Measurements from ENCODE around the gene NOTCH1.

Gene NOTCH1

DNA sequence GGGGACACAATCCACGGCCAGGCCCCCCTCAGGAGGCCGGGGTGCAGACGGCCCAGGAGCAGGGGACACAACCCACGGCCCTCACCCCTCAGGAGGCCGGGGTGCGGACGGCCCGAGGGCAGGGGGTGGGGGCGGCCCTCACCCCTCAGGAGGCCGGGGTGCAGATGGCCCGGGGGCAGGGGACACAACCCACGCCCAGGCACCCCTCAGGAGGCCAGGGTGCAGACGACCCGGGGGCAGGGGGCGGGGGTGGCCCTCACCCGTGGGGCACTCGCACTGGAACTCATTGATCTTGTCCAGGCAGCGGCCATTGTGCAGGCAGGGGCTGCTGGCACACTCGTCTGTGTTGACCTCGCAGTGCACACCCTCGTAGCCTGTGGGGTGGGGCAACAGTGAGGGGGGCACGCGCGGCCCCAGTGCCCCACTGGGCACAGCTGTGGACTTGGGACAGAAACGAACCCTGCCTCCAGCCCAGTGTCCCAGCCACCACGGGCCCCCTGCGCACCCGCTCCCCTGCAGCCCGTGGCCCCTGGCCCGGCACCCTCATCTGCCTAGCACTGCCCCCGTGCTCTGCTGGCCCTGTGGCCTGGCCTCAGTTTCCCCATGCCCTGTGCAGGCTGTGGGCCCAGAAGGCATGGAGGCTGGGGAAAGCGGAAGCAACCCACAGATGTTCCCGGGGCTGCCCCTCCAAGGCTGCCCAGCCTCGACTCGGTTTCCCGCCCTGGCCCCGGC is 28.7 kb downstream of the NOTCH1 start:
- DNase-seq (ENCODE audit: low spot score), result no peak

DNA sequence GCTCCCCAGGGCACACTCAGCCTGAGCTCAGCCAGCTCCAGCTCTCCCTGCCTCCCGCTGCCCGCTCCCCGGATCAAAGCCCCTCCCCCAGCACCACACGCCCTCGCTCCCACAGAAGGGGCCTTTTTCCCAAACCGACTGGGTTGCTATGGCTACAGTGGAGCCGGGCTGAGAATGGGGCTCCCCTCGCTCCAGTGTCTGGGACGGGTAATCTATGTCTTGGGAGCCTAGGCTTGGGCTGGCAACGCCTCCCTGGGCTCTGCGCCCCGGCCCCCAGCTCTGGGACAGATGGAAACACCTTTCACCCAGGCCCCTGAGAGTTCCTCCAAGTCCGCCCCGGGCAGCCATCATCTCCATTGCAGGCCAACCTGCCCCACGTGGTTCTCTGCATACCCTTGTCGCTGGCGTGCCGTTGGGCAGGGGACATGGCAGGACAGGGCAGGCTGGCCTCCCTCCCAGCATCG is 29.6 kb downstream of the NOTCH1 start:
- DNase-seq (ENCODE audit: low spot score), result no peak

DNA sequence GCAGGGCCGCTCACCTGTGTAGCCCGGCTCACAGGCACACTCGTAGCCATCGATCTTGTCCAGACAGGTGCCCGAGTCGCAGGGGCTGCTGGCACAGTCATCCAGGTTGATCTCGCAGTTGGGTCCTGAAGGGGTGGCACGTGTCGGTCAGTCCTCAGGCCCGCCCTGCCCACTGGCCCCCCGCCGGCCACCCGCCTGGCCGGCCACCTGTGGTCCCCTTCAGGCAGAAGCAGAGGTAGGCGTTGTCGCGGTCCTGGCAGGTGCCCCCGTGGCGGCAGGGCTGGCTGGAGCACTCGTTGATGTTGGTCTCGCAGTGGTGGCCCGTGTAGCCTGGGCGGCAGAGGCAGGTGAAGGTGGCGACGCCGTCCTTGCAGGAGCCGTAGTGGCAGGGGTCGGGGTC is 30.6 kb downstream of the NOTCH1 start:
- DNase-seq (ENCODE audit: low spot score), result no peak

DNA sequence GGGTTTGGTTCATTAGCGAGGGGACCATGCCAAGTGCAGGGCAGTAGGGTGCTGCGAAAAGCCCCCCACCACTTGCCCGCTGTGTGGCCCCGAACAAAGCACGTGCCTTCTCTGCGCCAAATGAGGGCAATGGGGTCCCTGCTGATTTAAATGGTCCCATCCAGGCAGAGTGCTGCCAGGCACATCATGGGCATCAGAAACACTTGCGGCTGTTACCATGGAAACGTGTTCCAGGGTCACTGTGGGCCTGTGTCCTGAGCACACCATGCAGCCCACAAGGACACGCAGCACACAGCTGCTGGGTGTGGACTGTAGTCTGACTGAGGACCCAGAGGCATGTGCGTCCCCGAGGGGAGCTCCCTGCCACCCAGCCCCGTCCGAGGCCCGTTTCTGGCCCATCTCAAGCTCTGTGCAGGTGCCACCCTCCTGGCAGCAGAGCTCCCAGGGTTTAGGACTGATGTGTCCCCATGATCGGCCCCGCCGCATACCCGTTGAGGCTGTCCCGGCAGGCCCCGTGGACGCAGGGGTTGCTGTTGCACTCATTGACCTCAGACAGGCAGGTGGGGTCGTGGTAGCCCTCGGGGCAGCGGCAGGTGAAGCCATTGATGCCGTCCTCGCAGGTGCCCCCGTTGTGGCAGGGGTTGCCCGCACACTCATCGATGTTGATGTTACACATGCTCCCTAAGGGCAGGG is 31.7 kb downstream of the NOTCH1 start:
- no peak for DNase-seq (ENCODE audit: low spot score)

DNA sequence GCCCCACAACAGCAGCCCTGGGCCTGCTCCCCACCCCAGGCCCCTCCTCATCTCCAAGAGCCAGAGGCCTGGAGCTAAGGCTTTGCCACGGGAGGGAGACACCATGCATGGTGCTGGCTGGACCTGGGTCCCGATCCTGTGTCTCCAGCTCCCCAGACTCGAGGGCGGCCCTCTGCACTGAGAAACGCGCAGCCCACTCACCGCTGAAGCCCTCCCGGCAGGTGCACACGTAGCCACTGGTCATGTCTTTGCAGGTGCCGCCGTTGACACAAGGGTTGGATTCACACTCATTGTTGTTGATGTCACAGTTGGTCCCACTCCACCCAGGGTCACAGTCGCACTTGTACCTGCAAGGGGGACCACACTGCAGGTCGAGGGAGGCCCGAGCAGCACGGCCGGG is 32.7 kb downstream of the NOTCH1 start:
- DNase-seq (ENCODE audit: low spot score), result no peak

DNA sequence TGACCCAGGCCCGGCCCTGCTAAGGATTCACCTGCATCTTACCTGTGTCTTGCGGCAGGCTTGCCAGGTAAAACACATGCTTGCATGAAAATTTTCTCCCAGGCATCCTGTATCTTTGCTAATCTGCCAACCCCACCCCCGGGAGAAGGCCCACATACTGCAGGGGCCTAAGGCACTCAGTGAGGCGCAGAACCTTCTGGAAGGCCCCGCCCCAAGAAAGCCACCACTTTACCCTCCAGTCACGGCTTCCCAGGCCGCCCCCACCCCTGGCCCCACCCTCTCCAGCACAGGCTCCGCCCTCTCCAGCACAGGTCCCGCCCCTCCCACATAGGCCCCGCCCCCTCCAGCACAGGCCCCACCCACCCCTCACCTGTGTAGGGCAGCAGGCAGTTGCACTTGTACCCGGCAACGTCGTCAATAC is 33.2 kb downstream of the NOTCH1 start:
- no peak for DNase-seq (ENCODE audit: low spot score)

DNA sequence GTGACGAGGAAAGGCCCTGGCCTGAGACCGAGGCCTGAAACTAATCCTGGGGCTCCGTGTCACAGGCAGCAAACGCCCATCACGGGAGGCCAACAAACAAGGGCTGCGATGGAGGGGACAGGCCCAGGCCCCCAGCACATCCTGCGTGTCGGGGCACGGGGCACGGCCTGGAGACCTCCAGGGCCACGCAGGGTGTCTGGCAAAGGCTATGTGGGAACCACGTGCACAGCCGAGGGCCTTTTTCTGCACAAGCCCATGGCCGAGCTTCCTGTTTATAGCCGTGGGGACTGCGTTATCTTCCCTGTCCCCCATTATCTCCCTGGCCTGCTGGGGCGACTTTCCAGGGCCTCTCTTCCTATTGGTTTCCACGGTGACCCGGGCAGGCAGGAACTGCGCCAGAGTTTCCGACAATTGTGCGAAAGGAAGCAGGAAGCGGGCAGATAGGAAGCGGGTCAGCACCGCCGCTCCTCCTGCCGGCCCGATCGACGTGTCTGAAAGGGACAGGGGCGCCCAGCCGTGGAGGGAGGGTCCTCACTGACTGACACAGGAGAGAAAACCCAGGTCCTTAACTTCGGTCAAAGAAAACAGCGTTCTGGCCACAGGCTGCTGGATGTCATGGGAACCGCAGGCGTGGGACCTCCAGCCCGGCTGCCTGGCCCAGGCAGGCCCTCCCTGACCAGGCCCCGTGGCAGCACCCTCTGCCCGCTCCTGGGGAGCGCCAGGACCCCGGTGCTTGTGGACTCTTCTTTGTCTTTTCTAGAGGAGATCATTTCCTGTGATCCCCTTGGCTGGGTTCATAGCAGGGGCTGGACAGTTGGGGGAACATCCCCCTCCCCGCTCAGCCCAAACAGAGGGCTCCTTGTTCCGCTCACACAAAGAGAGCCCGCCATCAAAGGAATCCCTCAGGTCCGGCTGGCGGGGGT is 33.9 kb downstream of the NOTCH1 start:
- DNase-seq (ENCODE audit: low spot score), result no peak

DNA sequence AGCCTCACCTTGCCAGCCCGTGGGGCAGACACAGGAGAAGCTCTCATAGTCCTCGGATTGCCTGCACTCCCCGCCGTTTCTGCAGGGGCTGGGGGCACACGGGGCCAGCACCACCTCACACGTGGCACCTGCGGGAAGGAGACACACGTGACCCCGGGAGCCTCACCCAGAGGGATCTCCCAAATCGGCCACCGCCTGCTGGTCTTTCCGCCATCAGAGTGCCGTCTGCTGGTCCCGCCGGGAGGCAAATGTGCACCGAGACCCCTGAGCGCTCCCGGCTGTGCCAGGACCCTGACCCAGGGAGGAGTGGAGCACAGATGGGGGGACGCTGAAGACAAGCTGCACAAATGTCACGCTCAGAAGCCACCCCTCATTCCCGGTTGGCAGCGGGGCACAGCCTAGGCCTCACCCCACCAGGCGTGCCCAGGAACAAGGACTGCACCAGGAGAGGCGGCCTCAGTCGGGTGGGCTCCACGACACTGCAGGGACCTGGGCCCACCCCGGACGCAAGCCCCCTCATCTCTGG is 34.6 kb downstream of the NOTCH1 start:
- DNase-seq (ENCODE audit: low spot score), result no peak

DNA sequence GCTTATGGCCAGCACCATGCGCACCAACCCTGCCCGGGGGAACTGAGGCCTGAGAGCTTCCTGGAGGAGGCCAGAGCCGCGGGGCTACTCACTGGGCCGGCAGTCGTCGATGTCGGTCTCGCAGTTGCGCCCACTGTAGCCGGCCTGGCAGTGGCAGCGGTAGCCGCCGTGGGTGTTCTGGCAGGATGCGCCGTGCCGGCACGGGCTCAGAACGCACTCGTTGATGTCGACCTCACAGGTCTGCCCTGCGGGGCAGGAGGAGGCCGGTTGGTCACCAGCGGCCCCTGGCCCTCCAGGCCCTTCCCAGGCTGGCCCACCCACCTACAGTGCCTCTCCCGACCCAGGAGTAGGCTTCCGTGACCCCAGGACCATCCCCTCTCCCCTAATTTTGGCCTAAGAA is 35.3 kb downstream of the NOTCH1 start:
- DNase-seq (ENCODE audit: low spot score), result no peak

DNA sequence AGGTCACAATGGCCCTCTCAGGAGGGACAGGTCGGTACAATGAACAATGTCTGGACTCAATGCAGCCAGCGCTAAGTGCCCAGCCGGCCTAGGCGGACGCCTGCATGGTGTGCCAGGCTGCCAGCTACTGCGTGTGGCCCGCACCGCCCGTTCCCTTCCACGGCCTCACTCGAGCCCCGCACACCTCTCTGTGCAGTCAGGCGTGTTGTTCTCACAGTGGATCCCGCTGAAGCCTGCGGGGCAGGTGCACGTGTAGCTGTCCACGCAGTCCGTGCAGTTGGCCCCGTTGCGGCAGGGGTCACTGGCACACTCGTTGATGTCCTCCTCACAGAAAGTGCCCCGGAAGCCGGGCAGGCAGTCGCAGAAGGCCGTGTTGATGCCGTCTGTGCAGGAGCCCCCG is 36.3 kb downstream of the NOTCH1 start:
- no peak for DNase-seq (ENCODE audit: low spot score)

DNA sequence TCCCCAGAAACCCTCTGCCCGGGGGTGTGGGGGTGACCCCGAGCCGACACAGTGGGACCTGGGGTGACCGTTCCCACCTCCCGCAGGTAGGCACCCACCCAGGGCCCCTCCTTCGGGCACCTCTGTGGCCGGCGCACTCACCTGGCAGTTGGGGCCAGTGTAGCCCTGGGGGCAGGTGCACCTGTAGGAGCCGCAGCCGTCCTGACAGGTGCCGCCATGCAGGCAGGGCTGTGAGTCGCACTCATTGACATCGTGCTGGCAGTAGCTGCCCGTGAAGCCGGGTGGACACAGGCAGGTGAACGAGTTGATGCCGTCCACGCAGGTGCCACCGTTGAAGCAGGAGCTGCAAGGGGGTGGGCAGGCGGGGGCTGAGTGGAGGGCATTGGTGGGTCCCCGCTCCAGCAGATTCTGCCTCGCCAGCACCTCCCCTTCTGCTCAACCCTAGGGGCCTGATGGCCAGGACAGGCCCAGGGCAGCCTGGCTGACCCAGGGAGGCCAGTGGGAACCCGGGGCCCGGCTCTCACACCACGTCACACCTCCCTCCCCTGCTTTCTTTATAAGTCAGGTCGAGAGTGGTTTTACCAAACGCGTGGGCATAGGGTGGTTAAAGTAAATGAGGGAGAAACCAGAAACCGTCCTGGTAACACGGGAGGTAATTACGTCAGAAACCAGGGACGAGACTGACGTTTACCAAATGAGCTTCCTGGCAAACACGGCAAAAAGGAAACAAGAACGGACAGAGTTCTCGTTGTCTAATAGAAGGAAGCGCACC is 36.9 kb downstream of the NOTCH1 start:
- no peak for DNase-seq (ENCODE audit: low spot score)

DNA sequence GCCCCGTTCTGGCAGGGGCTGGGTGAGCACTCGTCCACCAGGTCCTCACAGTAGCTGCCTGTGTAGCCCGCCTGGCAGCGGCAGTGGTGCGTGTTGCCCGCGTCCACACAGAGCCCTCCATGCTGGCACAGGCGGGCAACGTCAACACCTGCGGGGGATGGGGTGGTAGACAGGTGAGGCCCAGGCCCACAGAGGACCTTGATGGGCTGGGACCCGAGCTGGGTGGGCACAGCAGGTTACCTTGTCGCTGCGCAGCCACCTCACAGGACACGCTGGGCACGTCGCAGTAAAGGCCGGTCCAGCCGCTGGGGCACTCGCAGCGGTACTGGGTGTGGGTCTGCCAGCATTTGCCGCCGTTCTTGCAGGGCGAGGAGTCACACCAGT is 37.9 kb downstream of the NOTCH1 start:
- DNase-seq (ENCODE audit: low spot score), result no peak

DNA sequence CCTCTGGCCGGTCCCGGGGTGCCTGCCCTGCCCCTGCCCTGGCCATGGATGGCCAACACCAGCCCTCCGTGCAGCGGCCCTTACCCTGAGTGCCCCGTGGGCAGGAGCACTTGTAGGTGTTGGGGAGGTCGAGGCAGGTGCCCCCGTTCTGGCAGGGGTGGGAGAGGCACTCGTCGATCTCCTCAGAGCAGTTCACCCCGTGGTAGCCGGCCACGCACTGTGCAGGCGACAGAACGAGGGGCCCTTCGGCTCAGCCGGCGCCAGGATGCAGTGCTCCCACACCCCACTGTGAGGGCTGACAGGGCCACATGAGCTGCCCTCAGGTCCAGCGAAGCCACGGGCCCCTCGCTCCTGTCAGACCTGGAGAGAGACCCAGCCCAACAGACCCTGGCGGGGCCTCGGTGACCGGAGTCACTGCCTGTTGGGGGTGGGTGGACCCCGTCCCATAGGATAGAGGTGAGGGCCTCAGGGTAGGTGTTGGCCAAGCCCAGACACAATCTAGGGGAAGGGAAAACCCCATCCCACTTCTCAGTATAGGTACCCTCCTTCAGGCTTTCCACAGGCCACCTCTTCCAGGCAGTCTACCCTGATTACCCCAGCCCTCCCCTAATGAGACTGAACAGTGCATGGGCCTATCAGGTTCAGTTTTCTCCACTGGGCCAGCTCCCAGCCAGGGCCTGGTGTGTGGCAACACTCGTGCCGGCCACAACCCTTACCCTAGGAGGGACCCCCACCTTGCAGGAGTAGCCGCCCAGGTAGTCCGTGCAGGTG is 38.4 kb downstream of the NOTCH1 start:
- no peak for DNase-seq (ENCODE audit: low spot score)

DNA sequence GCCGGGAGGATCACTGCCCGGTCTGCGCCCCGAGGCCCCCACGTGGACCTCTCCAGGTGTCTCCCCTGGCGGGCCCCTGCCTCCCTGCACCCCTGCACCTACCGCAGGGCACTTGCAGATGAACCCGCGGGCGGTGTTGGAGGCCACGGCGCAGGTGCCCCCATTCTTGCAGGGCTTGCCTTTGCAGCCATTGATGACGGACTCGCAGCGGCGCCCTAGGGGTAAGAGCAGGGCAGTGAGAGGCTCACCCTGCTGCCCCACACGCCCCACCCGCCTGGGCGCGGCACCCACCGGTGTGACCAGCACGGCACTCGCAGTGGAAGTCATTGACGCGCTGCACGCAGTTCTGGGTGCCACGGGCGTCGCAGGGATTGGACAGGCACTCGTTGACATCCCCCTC is 39.4 kb downstream of the NOTCH1 start:
- no peak for DNase-seq (ENCODE audit: low spot score)

DNA sequence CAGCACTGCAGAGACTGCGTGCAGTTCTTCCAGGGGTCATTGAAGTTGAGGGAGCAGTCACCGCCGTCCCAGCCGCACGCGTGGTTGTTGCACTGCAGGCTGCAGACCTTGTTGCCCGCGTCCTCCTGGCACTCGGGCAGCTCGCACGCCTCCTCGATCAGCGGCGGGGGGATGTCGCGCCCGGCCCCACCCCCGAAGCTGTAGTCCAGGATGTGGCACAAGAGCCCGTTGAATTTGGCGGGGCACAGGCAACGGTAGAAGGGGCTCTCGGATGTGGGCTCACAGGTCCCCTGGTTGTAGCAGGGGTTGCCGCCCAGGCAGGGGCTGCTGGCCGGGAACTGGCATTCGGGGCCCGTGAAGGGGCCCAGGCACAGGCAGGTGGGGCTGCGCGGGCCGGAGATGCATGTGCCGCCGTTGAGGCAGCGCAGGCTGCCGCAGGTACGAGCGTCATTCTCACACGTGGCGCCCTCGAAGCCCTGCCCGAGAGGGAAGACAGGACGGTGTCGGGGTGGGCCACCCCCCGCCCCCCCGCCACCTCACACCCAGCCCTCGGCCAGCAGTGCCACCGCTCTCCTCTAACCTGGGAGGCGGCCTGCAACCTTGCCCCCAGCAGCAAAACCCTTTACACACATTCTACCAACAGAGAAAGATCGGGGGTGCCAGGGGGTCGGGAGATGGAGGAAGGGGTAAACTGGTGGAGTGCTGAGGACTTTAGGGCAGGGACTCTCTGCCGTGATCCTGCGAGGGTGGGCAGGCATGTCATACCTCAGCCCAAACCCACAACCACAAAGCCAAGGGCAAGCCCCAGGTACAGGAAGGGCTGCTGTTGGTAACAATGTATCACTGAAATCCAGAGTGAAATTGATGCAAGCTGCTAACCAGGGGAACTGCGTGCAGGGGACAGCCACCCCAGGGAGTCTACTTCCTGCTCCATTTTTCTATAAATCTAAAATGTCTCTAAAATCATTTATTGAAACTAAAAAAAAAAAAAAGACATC is 40.1 kb downstream of the NOTCH1 start:
- DNase-seq (ENCODE audit: low spot score), result no peak

DNA sequence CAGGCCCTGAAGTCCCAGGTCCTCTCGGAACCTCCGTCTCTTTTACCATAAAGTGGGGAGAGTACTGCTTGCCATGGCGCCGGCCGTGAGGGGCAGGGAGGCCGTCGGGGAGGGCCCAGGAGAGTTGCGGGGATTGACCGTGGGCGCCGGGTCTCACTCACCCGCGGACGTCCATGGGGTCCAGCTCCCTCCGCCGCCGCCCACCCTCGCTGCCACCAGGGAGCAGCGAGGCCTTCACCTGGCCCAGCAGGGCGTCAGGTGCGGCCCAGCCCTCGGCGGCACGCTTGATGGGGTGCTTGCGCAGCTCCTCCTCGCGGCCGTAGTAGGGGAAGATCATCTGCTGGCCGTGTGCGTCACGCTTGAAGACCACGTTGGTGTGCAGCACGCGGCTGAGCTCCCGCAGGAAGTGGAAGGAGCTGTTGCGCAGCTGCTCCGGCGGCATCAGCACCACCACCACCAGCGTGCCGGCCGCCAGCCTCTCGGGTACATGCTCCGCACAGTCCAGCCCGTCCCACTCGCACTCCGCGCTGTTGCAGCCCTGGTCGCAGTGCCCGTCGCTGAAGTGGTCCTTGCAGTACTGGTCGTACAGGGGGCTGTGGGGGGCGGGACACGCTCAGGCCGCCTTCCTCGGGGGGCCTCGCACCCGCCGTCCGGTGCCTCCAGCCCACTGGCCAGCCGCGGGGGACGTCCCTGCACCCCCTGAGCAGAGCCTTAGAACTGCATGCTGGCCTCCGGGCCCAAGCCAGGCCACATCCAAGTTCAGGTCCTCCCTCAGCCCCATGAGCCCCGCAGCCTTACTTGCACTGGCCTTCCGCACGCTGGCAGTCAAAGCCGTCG is 41.1 kb downstream of the NOTCH1 start:
- no peak for DNase-seq (ENCODE audit: low spot score)

DNA sequence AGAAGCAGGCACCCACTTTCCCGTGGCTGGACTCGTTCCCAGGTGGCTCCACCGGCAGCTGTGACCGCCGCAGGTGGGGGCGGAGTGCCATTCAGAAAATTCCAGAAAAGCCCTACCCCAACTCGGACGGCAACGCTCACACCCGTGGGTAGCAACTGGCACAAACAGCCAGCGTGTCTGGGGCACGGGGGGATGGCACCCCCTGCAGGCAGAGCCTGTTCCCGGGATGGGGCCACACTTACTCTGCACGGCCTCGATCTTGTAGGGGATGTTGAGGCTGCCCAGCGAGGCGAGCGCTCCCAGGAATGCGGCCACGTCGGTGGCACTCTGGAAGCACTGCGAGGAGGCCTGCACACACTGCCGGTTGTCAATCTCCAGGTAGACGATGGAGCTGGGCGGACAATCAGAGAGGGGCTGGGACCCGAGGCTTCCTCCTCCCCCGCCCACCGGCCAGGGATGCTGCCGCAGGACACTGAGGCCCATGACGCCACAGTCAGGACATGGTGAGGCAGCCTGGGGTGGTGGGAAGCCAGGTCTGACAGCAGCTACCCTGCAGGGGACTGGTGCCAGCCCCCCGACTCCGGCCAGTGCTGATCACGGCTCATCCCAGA is 42.8 kb downstream of the NOTCH1 start:
- no peak for DNase-seq (ENCODE audit: low spot score)

DNA sequence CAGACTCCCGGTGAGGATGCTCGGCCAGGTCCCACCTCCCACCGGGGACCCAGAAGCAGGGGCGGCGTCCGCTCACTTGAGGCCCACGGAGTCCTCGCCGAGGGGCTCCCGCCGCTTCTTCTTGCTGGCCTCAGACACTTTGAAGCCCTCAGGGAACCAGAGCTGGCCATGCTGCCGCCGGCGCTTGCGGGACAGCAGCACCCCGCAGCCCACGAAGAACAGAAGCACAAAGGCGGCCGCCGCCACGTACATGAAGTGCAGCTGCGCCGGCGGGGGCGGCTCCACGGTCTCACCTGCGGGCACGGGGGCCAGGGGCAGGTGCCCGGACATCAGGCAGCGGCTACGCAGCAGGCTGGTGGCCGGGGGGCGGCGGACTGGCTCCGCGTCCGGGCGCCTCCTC is 43.7 kb downstream of the NOTCH1 start:
- DNase-seq (ENCODE audit: low spot score), result no peak

All from HuH-7.5 (cell line).